Lung (tissue), 12 donors: Measurements from ENCODE around the gene DST. TPM values are rescaled to one million over a fixed set of nuclear protein-coding genes. Genes with fewer than 3 reads are reported as not detected.

Experiments
- ATAC-seq: fragments of 200-7000 bp; cut with Tn5 transposase; one replicate; pipeline ENCODE4 v1.9.1; 2020; ENCODE audit warnings: moderate number of reproducible peaks; ENCODE audit not compliant: insufficient read depth, low FRiP score
- DNase-seq, 3 donors: peaks; one replicate each; pipeline ENCODE4 v3.0.0-alpha.2; 2013 to 2017
- H3K27ac ChIP-seq, 2 donors: one replicate each; pipeline ENCODE4 v1.5.1; 2013; ENCODE audit warnings: mild to moderate bottlenecking in 2 of 2, moderate library complexity in 2 of 2, control low read depth in 1 of 2, inconsistent platforms in 1 of 2, low read depth in 1 of 2, low read length in 1 of 2
- H3K27me3 ChIP-seq, 3 donors: one replicate each; pipeline ENCODE4 v1.5.1; 2013; ENCODE audit warnings: low read length in 2 of 3; ENCODE audit not compliant: control insufficient read depth in 3 of 3, insufficient read depth in 3 of 3
- H3K36me3 ChIP-seq, 4 donors: one replicate each; pipeline ENCODE4 v1.5.1; 2013; ENCODE audit warnings: low read length in 4 of 4, mild to moderate bottlenecking in 1 of 4, moderate library complexity in 1 of 4; ENCODE audit not compliant: control insufficient read depth in 4 of 4, insufficient read depth in 4 of 4
- H3K4me1 ChIP-seq, 5 donors: one replicate each; pipeline ENCODE4 v1.5.1; 2013; ENCODE audit warnings: low read length in 5 of 5, mild to moderate bottlenecking in 2 of 5, moderate library complexity in 1 of 5; ENCODE audit not compliant: control insufficient read depth in 5 of 5, insufficient read depth in 5 of 5
- H3K4me3 ChIP-seq: one replicate; pipeline ENCODE4 v1.5.1; 2013; ENCODE audit warnings: mild to moderate bottlenecking, control low read depth, moderate library complexity
- H3K9ac ChIP-seq, 2 donors: one replicate each; pipeline ENCODE4 v1.5.1; 2013; ENCODE audit warnings: low read length in 2 of 2, control low read depth in 1 of 2; ENCODE audit not compliant: insufficient read depth in 1 of 2
- H3K9me3 ChIP-seq, 4 donors: one replicate each; pipeline ENCODE4 v1.5.1; 2013; ENCODE audit warnings: low read length in 3 of 4, mild to moderate bottlenecking in 1 of 4, moderate library complexity in 1 of 4; ENCODE audit not compliant: control insufficient read depth in 4 of 4, insufficient read depth in 3 of 4
- WGBS, 2 donors: extraction: QIAGEN DNeasy Blood & Tissue Kit; methylation state at CpG; one replicate each; pipeline ENCODE4 v1.1.7; 2013; 5-methylcytosine and 5-hydroxymethylcytosine counted together
- polyA plus RNA-seq, 2 donors: library from polyadenylated mRNA; stranded (reverse); fragments of 200-250 nt; gene quantifications; one replicate each; pipeline ENCODE4 v1.2.1, GENCODE V29; 2013
- total RNA-seq, 2 donors: library from RNA; depleted of rRNA in 1 of 2; stranded (reverse); fragments of >200 nt in 1 of 2; gene quantifications; one replicate each; pipeline ENCODE4 v1.2.1, GENCODE V29; 2014 to 2021
- TF ChIP-seq, protein P1 (sequence below): IDR thresholded peaks from 2 replicates; pipeline ENCODE4 v1.5.1; 2012; ENCODE audit warnings: mild to moderate bottlenecking; ENCODE audit errors: control extremely low read depth, extremely low read depth
- donor health status: control.
- donor health status: control.
- donor health status: Bipolar disorder and iron deficiency.
- donor health status: healthy.
- donor health status: DM: yes; HTN: yes; CAD: no.

DST gene
- total and polyA plus RNA-seq, 4 donors: 40.7 to 835 (median 201) TPM

DNA sequence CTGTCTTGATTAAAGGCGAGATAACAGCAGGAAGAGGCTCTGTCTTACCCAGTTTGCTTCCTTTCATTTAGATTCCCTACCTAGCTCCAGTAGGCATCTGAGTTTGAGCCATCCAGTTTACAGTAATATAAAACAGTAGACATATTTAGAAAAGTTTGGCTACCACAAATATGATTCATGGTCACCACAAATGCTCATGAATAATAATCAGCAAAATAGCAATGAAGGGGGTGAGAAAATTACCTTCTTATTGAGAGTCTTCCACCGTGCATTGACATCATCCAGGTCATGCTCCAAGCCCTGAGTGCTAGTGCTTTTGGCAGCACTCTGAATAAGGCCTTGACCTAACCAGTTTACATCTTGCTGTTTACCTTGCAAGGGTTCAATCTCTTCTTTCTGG, 106.2 kb downstream of the DST start:
- DNase-seq: no peak
- no peak for ATAC-seq
- no peak overlapping the region for H3K4me3 ChIP-seq
- peaks cover 1 to 43% (median 29%) of the 10 kb centered on the region in 4 donors for H3K36me3 ChIP-seq
- no peaks in the 10 kb centered on the region for H3K27me3 ChIP-seq
- no peak overlapping the region for H3K9ac ChIP-seq
- H3K9me3 ChIP-seq: no peaks in the 10 kb centered on the region
- TF ChIP-seq, protein P1, sequence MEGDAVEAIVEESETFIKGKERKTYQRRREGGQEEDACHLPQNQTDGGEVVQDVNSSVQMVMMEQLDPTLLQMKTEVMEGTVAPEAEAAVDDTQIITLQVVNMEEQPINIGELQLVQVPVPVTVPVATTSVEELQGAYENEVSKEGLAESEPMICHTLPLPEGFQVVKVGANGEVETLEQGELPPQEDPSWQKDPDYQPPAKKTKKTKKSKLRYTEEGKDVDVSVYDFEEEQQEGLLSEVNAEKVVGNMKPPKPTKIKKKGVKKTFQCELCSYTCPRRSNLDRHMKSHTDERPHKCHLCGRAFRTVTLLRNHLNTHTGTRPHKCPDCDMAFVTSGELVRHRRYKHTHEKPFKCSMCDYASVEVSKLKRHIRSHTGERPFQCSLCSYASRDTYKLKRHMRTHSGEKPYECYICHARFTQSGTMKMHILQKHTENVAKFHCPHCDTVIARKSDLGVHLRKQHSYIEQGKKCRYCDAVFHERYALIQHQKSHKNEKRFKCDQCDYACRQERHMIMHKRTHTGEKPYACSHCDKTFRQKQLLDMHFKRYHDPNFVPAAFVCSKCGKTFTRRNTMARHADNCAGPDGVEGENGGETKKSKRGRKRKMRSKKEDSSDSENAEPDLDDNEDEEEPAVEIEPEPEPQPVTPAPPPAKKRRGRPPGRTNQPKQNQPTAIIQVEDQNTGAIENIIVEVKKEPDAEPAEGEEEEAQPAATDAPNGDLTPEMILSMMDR: no peak
- no peak overlapping the region for H3K27ac ChIP-seq
- WGBS, 2 donors: 80 to 88% methylated on average over 2 of the region's 2 CpGs
- H3K4me1 ChIP-seq: peaks cover 0 to 29% (median 25%) of the 10 kb centered on the region in 5 donors

DNA sequence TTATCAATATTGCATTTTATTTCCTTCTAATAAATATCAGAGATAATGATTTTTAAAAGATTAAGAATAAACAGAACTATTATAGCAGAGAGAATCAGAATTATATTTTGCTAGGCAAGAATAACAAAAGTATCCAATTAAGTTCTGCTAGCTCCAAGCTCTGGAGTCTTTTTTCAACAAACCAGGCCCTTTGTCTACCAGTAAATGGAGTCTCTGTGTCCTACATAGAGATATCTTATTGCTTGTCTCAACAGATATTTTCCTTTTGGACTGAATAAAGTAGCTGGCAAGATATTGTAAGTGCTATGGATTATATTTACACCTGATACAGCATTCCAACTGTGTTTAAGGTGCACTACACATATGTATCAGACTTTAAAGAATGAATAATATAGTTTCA, 107.1 kb downstream of the DST start:
- Histone ChIP-seq H3K36me3 (peaks cover 1 to 48% (median 30%) of the 10 kb centered on the region in 4 donors), H3K4me3 (no peak overlapping the region), H3K9me3 (no peaks in the 10 kb centered on the region), H3K27me3 (no peaks in the 10 kb centered on the region), H3K27ac (no peak overlapping the region), H3K4me1 (peaks cover 0 to 25% (median 22%) of the 10 kb centered on the region in 5 donors), H3K9ac (peak overlapping the region in 1 of 2 donors; percentile 34)
- TF ChIP-seq, protein P1: no peak
- ATAC-seq (no peak), DNase-seq (no peak)

DNA sequence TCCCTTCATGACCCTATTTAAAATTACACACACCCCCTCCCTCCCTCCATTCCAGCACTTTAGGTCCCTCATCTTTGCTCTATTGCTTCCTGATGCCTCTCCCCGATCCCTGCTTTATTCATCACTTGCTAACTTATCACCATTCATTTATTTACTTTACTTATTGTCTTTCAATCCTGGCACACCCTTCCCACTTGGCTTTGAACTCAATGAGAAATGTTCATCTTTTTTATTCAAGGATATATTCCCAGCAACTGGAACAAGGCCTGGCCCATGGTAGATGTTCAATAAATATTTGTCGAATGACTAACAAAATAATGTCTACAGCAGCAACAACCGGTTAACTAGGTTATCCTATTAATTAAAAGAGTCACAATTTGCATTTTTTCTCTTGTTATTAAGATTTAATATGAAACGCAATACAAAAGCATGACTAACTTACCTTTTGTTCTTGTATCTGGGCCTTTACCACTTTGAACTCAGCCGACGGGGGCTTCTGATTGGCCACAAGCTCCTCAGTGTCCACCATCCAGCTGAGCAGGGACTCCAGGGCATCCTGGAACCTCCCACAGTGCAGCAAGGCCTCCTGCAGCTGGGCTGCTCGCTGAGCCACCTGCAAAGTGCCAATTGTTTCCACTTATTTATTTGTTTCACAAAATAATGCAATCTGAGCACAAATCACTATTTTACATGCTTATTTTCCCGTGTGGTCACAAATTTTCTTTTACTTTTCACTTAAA, 107.8 kb downstream of the DST start:
- WGBS, 2 donors: 82 to 85% methylated on average over 8 of the region's 8 CpGs
- DNase-seq: no peak
- H3K9ac ChIP-seq: no peak overlapping the region
- H3K27me3 ChIP-seq: no peaks in the 10 kb centered on the region
- no peak for ATAC-seq
- H3K4me1 ChIP-seq: peaks cover 0 to 25% (median 14%) of the 10 kb centered on the region in 5 donors
- no peak overlapping the region for H3K4me3 ChIP-seq
- H3K36me3 ChIP-seq: peaks cover 1 to 48% (median 29%) of the 10 kb centered on the region in 4 donors
- H3K9me3 ChIP-seq: no peaks in the 10 kb centered on the region
- TF ChIP-seq, protein P1: no peak
- H3K27ac ChIP-seq: no peak overlapping the region
